GM10266 (cell line): Measurements from ENCODE around the gene EMP3.

Source experiments
- DNase-seq: peaks from one replicate; pipeline ENCODE4 v3.0.0; 2012; ENCODE audit errors: extremely low spot score
- TF ChIP-seq, protein P1 (sequence below): IDR thresholded peaks from 2 replicates; pipeline ENCODE4 v1.5.1; 2012; ENCODE audit warnings: mild to moderate bottlenecking, low read depth; ENCODE audit not compliant: control insufficient read depth, insufficient read depth; ENCODE audit errors: missing control alignments

EMP3 gene

GRCh38 chr19:48351341-48351752 lies 26.0 kb downstream of the EMP3 start:
- peak; percentile 73 for DNase-seq
- TF ChIP-seq, protein P1, sequence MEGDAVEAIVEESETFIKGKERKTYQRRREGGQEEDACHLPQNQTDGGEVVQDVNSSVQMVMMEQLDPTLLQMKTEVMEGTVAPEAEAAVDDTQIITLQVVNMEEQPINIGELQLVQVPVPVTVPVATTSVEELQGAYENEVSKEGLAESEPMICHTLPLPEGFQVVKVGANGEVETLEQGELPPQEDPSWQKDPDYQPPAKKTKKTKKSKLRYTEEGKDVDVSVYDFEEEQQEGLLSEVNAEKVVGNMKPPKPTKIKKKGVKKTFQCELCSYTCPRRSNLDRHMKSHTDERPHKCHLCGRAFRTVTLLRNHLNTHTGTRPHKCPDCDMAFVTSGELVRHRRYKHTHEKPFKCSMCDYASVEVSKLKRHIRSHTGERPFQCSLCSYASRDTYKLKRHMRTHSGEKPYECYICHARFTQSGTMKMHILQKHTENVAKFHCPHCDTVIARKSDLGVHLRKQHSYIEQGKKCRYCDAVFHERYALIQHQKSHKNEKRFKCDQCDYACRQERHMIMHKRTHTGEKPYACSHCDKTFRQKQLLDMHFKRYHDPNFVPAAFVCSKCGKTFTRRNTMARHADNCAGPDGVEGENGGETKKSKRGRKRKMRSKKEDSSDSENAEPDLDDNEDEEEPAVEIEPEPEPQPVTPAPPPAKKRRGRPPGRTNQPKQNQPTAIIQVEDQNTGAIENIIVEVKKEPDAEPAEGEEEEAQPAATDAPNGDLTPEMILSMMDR = peak; percentile 82

GRCh38 chr19:48353677-48354076 lies 28.3 kb downstream of the EMP3 start:
- DNase-seq = no peak
- TF ChIP-seq, protein P1 = no peak

DNA sequence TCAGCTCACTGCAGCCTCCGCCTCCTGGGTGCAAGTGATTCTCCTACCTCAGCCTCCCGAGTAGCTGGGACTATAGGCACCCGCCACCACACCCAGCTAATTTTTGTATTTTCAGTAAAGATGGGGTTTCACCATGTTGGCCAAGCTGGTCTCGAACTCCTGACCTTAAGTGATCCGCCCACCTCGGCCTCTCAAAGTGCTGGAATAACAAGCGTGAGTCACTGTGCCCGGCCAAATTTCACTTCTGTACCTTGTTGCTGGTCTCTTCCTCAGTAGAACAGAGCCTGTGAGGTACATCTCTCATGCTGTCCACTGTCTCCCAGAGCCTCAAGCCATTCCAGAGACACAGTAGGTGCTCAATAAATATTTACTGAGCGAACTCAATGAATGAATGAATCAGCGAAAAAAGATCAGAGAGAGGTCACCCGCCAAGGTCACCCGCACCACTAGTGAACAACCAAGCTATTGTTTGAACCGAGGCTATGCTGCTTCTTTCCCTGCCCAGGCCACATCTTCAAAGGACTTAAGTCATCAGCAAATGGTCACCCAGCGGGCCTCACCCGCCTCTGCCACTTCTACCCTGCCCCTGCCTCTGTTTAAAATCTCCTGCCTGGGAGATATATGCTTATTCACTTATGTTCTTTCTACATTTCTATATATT lies 29.1 kb downstream of the EMP3 start:
- TF ChIP-seq, protein P1 = no peak
- DNase-seq = no peak

DNA sequence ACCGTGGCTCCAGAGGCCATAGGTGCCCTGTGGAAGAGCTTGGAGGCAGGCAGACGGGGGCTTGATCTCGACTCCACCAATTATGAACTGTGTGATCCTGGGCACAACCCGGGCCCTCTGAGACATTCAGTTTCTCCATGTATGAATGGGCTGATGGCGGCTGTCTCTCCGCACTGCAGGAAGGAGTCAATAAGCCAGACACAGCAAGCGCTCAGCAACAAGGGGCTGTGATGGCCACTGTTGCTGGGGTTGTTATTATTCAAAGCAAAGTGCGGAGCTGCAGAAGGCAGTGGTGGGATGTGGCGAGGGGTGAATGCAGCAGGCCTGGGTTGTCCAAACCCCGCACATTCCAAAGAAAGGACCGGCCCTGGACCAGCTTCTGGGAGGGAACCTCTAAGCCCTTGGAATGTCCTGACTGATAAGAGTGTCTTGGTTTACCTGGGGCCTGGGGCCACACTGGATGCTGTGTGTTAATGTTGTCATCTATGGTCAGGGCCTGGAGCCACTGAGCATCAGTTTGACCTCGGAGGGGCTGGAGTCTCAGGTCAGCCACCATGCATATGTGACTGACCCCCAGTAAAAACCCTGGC lies 30.1 kb downstream of the EMP3 start:
- TF ChIP-seq, protein P1 = no peak
- DNase-seq = no peak

DNA sequence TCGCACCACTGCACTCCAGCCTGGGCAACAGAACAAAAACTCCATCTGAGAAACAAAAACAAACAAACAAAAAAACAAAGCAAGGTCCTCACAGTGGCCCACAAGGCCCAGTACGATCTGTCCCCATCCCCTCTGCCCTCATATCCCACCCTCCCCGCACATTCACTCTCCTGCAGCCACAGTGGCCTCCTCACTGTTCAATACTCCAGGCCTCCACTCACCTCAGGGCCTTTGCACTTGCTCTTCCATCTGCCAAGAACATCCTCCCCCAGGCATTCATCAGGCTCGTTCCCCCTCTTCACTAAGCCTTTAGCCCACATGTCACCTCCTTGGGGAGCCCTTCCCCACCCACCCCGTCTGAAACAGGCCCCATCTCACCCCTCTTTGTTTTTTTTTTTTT lies 33.8 kb downstream of the EMP3 start:
- no peak for DNase-seq
- TF ChIP-seq, protein P1 = no peak

- DNase-seq = no peak
- TF ChIP-seq, protein P1 = no peak
Observed at GRCh38 chr19:48361912-48362311, 36.6 kb downstream of the EMP3 start.

GRCh38 chr19:48362716-48363499 lies 37.6 kb downstream of the EMP3 start:
- DNase-seq = peak; percentile 85
- TF ChIP-seq, protein P1 = no peak
